Measurements from ENCODE around the gene MTREX. TPM values are rescaled to one million over a fixed set of nuclear protein-coding genes. Genes with fewer than 3 reads are reported as not detected.

MTREX gene
- total RNA-seq, 1 donor from 2014 or later, result 101 TPM

GRCh38 chr5:55372130-55372925, 64.5 kb downstream of the MTREX start:
- intact Hi-C loops (cut with micrococcal nuclease), result no loop called here

GRCh38 chr5:55377810-55378209, 70.0 kb downstream of the MTREX start:
- intact Hi-C loops (cut with micrococcal nuclease), result no loop called here

GRCh38 chr5:55383254-55383653, 75.5 kb downstream of the MTREX start:
- intact Hi-C loops (cut with micrococcal nuclease), result no loop called here

- intact Hi-C loops (cut with micrococcal nuclease), result no loop called here
Observed at GRCh38 chr5:55384072-55384471, 76.3 kb downstream of the MTREX start.

GRCh38 chr5:55385227-55385626, 77.4 kb downstream of the MTREX start:
- intact Hi-C loops (cut with micrococcal nuclease), result no loop called here

- intact Hi-C loops (cut with micrococcal nuclease), result no loop called here
Observed at GRCh38 chr5:55385846-55386245, 78.1 kb downstream of the MTREX start.

- intact Hi-C loops (cut with micrococcal nuclease), result no loop called here
Observed at GRCh38 chr5:55386356-55386755, 78.6 kb downstream of the MTREX start.

GRCh38 chr5:55387865-55388264, 80.1 kb downstream of the MTREX start:
- intact Hi-C loops (cut with micrococcal nuclease), result no loop called here

GRCh38 chr5:55391707-55392106, 83.9 kb downstream of the MTREX start:
- intact Hi-C loops (cut with micrococcal nuclease), result no loop called here

- intact Hi-C loops (cut with micrococcal nuclease), result no loop called here
Observed at GRCh38 chr5:55392669-55393068, 84.9 kb downstream of the MTREX start.

GRCh38 chr5:55393501-55394175, 85.8 kb downstream of the MTREX start:
- intact Hi-C loops (cut with micrococcal nuclease), result no loop called here

GRCh38 chr5:55402199-55402598, 94.4 kb downstream of the MTREX start:
- intact Hi-C loops (cut with micrococcal nuclease), result no loop called here

- intact Hi-C loops (cut with micrococcal nuclease), result no loop called here
Observed at GRCh38 chr5:55406292-55406691, 98.5 kb downstream of the MTREX start.

GRCh38 chr5:55407059-55407684, 99.4 kb downstream of the MTREX start:
- intact Hi-C loops (cut with micrococcal nuclease), result loop anchor here (1.0 kb wide), 1 partner anchor 287 kb away; no protein-coding TSS in a partner anchor

GRCh38 chr5:55407984-55408383, 100.2 kb downstream of the MTREX start:
- intact Hi-C loops (cut with micrococcal nuclease), result loop anchor here (1.0 kb wide), 1 partner anchor 286 kb away; no protein-coding TSS in a partner anchor

- intact Hi-C loops (cut with micrococcal nuclease), result no loop called here
Observed at GRCh38 chr5:55409775-55410174, 102.0 kb downstream of the MTREX start.

- intact Hi-C loops (cut with micrococcal nuclease), result no loop called here
Observed at GRCh38 chr5:55410845-55411244, 103.1 kb downstream of the MTREX start.

GRCh38 chr5:55411876-55412275, 104.1 kb downstream of the MTREX start:
- intact Hi-C loops (cut with micrococcal nuclease), result no loop called here

GRCh38 chr5:55413644-55414043, 105.9 kb downstream of the MTREX start:
- intact Hi-C loops (cut with micrococcal nuclease), result no loop called here

GRCh38 chr5:55415071-55415470, 107.3 kb downstream of the MTREX start:
- intact Hi-C loops (cut with micrococcal nuclease), result no loop called here

- intact Hi-C loops (cut with micrococcal nuclease), result no loop called here
Observed at GRCh38 chr5:55416306-55416705, 108.5 kb downstream of the MTREX start.
